Cortex of kidney (tissue), 1 donor: ENCODE measurements around the gene ERC2.

Experiments used
- DNase-seq: peaks from one replicate; lab custom pipeline; 2025; lab: John Stamatoyannopoulos, UW

The ERC2 gene

GRCh38 chr3:55588146-55588765 is 880.0 kb downstream of the ERC2 start:
- no peak for DNase-seq

- no peak for DNase-seq
Observed at GRCh38 chr3:55585856-55586255, 882.4 kb downstream of the ERC2 start.

GRCh38 chr3:55584716-55585368 is 883.4 kb downstream of the ERC2 start:
- no peak for DNase-seq

- no peak for DNase-seq
Observed at GRCh38 chr3:55584030-55584429, 884.2 kb downstream of the ERC2 start.

GRCh38 chr3:55583475-55583874 is 884.8 kb downstream of the ERC2 start:
- no peak for DNase-seq

- no peak for DNase-seq
Observed at GRCh38 chr3:55579496-55579895, 888.8 kb downstream of the ERC2 start.

- no peak for DNase-seq
Observed at GRCh38 chr3:55576621-55577388, 891.5 kb downstream of the ERC2 start.

- DNase-seq: no peak
Observed at GRCh38 chr3:55574671-55575070, 893.6 kb downstream of the ERC2 start.

- no peak for DNase-seq
Observed at GRCh38 chr3:55572816-55573215, 895.5 kb downstream of the ERC2 start.

- no peak for DNase-seq
Observed at GRCh38 chr3:55571913-55572312, 896.4 kb downstream of the ERC2 start.

- no peak for DNase-seq
Observed at GRCh38 chr3:55571216-55571813, 897.0 kb downstream of the ERC2 start.

- no peak for DNase-seq
Observed at GRCh38 chr3:55570271-55570711, 898.0 kb downstream of the ERC2 start.

GRCh38 chr3:55569033-55569599 is 899.2 kb downstream of the ERC2 start:
- DNase-seq: no peak

- no peak for DNase-seq
Observed at GRCh38 chr3:55567615-55568014, 900.7 kb downstream of the ERC2 start.

- DNase-seq: no peak
Observed at GRCh38 chr3:55567121-55567520, 901.1 kb downstream of the ERC2 start.

- no peak for DNase-seq
Observed at GRCh38 chr3:55565521-55565920, 902.7 kb downstream of the ERC2 start.

GRCh38 chr3:55564726-55565125 is 903.5 kb downstream of the ERC2 start:
- no peak for DNase-seq

GRCh38 chr3:55562700-55563099 is 905.6 kb downstream of the ERC2 start:
- DNase-seq: no peak

- DNase-seq: no peak
Observed at GRCh38 chr3:55559500-55560423, 908.5 kb downstream of the ERC2 start.

GRCh38 chr3:55558316-55558715 is 910.0 kb downstream of the ERC2 start:
- DNase-seq: no peak

- no peak for DNase-seq
Observed at GRCh38 chr3:55557549-55557948, 910.7 kb downstream of the ERC2 start.
